Measurements from ENCODE around the gene SLC1A2. TPM values are rescaled to one million over a fixed set of nuclear protein-coding genes. Genes with fewer than 3 reads are reported as not detected.

SLC1A2 gene
- 0.25 TPM for total RNA-seq (2021; ENCODE audit: unreplicated experiment)
- 0.03 and 0.04 TPM in 2 replicates for polyA plus RNA-seq (2012)
- Bru-seq, nascent RNA, result percentile 9 among the genes with signal in this experiment
- BruChase-seq, experiment 1, labeled RNA remaining after a 6-hour chase, result percentile 11 among the genes with signal in this experiment
- BruChase-seq, experiment 2, labeled RNA remaining after a 2-hour chase, result percentile 10 among the genes with signal in this experiment
- long read RNA-seq, result 0 reads

GRCh38 chr11:35419184-35419829 is at the start of gene SLC1A2:
SLC1A2 (minus strand) TSS chr11:35419558; CDS start chr11:35418966, 592 bp downstream.
- ATAC-seq (no peak), DNase-seq (ENCODE audit: low read depth, low spot score) (no peak)
- Histone ChIP-seq H3K4me3 (replicated peaks in 1 of 2; ENCODE audit: low read depth in 1 of 2, low read length in 2 of 2) (no peak within 1 kb of the TSS), H3K9me3 (ENCODE audit: control insufficient read depth in 1 of 2, insufficient read depth in 1 of 2, low read depth in 1 of 2, low read length in 2 of 2) (no peaks in the 10 kb centered on the region), H3K27ac (ENCODE audit: low read depth, low read length) (no peak within 1 kb of the TSS), H4K20me1 (ENCODE audit: insufficient read depth) (no peaks in the 10 kb centered on the region), H3K36me3 (ENCODE audit: control insufficient read depth in 1 of 2, insufficient read depth in 2 of 2, low read length in 2 of 2) (no peaks in the 10 kb centered on the region), H3K27me3 (ENCODE audit: insufficient read depth, low read length) (peaks cover 74% of the 10 kb centered on the region), H3K79me2 (ENCODE audit: insufficient read depth, low read length) (no peaks in the 10 kb centered on the region), H2AFZ (ENCODE audit: low read depth, low read length, poor library complexity, severe bottlenecking) (no peak within 1 kb of the TSS), H3K9ac (ENCODE audit: low read length) (no peak within 1 kb of the TSS), H3K9me2 (ENCODE audit: insufficient read depth) (no peaks in the 10 kb centered on the region), H3K4me1 (ENCODE audit: control insufficient read depth in 1 of 2, insufficient read depth in 2 of 2, low read length in 2 of 2) (no peaks in the 10 kb centered on the region), H3K4me2 (ENCODE audit: low read length) (no peak within 1 kb of the TSS)
- POLR2A ChIA-PET, result no interaction called here
- intact Hi-C loops (cut with micrococcal nuclease), result no loop called here
- RAD21 ChIA-PET (ENCODE audit: low non-redundant PET in 1 of 2, low total read pairs in 2 of 2, uncharacterized antibody in 2 of 2, unreplicated experiment in 2 of 2), result interaction anchor here in 1 of 2 experiments (0.7 kb wide), 1 partner anchor 12 kb away, joined by 3 read pairs; no protein-coding TSS in a partner anchor
- CTCF ChIA-PET, result no interaction called here
- no TSS peak for BruUV-seq (replicated peaks)
- TF ChIP-seq POLR2A (IDR thresholded peaks at IDR 0.05; ENCODE audit: borderline replicate concordance, extremely low read depth, insufficient read depth, insufficient read length) (no peak), CTCF (IDR thresholded peaks at IDR 0.05 in 2 of 3, conservative IDR thresholded peaks at IDR 0.05 in 1 of 3; ENCODE audit: borderline replicate concordance in 1 of 3, insufficient read depth in 1 of 3, low read depth in 2 of 3, low read length in 2 of 3) (no peak), CEBPB (IDR thresholded peaks at IDR 0.05; ENCODE audit: low read depth) (no peak), TCF7L2 (IDR thresholded peaks at IDR 0.05; ENCODE audit: borderline replicate concordance, extremely low read depth, insufficient read depth, insufficient read length) (no peak), EZH2 (IDR thresholded peaks at IDR 0.05) (no peak)

GRCh38 chr11:35466058-35466457 is 46.7 kb upstream of the SLC1A2 start:
- Histone ChIP-seq H3K4me3 (replicated peaks in 1 of 2; ENCODE audit: low read depth in 1 of 2, low read length in 2 of 2) (no peak overlapping the region), H3K9ac (ENCODE audit: low read length) (no peak overlapping the region), H3K4me1 (ENCODE audit: control insufficient read depth in 1 of 2, insufficient read depth in 2 of 2, low read length in 2 of 2) (no peaks in the 10 kb centered on the region), H3K27me3 (ENCODE audit: insufficient read depth, low read length) (peaks cover 15% of the 10 kb centered on the region), H3K27ac (ENCODE audit: low read depth, low read length) (no peak overlapping the region), H3K36me3 (ENCODE audit: control insufficient read depth in 1 of 2, insufficient read depth in 2 of 2, low read length in 2 of 2) (no peaks in the 10 kb centered on the region), H4K20me1 (ENCODE audit: insufficient read depth) (no peaks in the 10 kb centered on the region), H3K79me2 (ENCODE audit: insufficient read depth, low read length) (no peaks in the 10 kb centered on the region), H3K9me3 (ENCODE audit: control insufficient read depth in 1 of 2, insufficient read depth in 1 of 2, low read depth in 1 of 2, low read length in 2 of 2) (no peaks in the 10 kb centered on the region), H3K9me2 (ENCODE audit: insufficient read depth) (no peaks in the 10 kb centered on the region), H2AFZ (ENCODE audit: low read depth, low read length, poor library complexity, severe bottlenecking) (no peak overlapping the region), H3K4me2 (ENCODE audit: low read length) (no peak overlapping the region)
- no TSS peak for BruUV-seq (replicated peaks)
- intact Hi-C loops (cut with micrococcal nuclease), result no loop called here
- CTCF ChIA-PET, result no interaction called here
- POLR2A ChIA-PET, result no interaction called here
- RAD21 ChIA-PET (ENCODE audit: low non-redundant PET in 1 of 2, low total read pairs in 2 of 2, uncharacterized antibody in 2 of 2, unreplicated experiment in 2 of 2), result no interaction called here
- DNase-seq (ENCODE audit: low read depth, low spot score), result no peak
- ATAC-seq, result no peak
- TF ChIP-seq SIN3A (IDR thresholded peaks at IDR 0.05; ENCODE audit: low read depth) (no peak), REST (IDR thresholded peaks at IDR 0.05; ENCODE audit: low read depth) (no peak), ATF3 (IDR thresholded peaks at IDR 0.05) (no peak), SRF (IDR thresholded peaks at IDR 0.05; ENCODE audit: low read depth) (no peak), RAD21 (IDR thresholded peaks at IDR 0.05; ENCODE audit: low read depth) (no peak), CBX3 (IDR thresholded peaks at IDR 0.05; ENCODE audit: low read depth) (no peak), POLR2AphosphoS5 (IDR thresholded peaks at IDR 0.05; ENCODE audit: low read depth, low read length) (no peak)

All from HCT116 (cell line).